ENCODE data around the gene POU6F1.

DNA sequence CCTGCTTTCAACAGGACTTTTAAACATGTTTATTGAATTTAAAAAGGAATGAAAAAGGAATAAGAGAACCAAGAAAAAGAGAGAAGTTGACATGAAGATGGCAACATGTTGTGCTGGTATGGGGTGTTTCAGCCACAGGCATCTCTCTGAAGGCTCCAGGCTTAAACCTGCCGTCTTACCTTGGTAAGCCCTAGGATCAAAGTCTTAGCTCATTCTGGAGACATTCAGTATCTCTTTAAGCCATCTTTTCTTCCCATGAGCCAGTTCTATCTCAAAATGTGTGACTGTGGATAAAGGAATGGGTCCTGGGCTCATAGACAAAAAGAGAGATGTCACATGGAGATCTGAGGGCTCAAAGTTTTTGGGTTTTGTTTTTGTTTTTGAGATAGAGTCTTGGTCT, 43.4 kb downstream of the POU6F1 start:
- TF ChIP-seq POLR2AphosphoS5 (IDR thresholded peaks at IDR 0.05), result no peak
- TF ChIP-seq EP300 (IDR thresholded peaks at IDR 0.05), result no peak
- TF ChIP-seq, protein P1, sequence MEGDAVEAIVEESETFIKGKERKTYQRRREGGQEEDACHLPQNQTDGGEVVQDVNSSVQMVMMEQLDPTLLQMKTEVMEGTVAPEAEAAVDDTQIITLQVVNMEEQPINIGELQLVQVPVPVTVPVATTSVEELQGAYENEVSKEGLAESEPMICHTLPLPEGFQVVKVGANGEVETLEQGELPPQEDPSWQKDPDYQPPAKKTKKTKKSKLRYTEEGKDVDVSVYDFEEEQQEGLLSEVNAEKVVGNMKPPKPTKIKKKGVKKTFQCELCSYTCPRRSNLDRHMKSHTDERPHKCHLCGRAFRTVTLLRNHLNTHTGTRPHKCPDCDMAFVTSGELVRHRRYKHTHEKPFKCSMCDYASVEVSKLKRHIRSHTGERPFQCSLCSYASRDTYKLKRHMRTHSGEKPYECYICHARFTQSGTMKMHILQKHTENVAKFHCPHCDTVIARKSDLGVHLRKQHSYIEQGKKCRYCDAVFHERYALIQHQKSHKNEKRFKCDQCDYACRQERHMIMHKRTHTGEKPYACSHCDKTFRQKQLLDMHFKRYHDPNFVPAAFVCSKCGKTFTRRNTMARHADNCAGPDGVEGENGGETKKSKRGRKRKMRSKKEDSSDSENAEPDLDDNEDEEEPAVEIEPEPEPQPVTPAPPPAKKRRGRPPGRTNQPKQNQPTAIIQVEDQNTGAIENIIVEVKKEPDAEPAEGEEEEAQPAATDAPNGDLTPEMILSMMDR (IDR thresholded peaks at IDR 0.05), result no peak
- TF ChIP-seq POLR2A (IDR thresholded peaks at IDR 0.05; ENCODE audit: low read depth), result no peak

Data from esophagus muscularis mucosa (tissue), 4 donors.